ENCODE results near the gene FAR1. TPM values are rescaled to one million over a fixed set of nuclear protein-coding genes. Genes with fewer than 3 reads are reported as not detected.

Gene FAR1
- total RNA-seq, 4 donors from 2014 or later = 29.3 to 50.3 (median 35.0) TPM

GRCh38 chr11:13761250-13761649 is 92.8 kb downstream of the FAR1 start:
- no peak for DNase-seq (ENCODE audit: extremely low spot score)
- no peaks in the 10 kb centered on the region for H3K9me3 ChIP-seq
- TF ChIP-seq POLR2A (IDR thresholded peaks at IDR 0.05; ENCODE audit: low read depth) (no peak), EP300 (IDR thresholded peaks at IDR 0.05) (no peak)
- H3K36me3 ChIP-seq = no peaks in the 10 kb centered on the region
- intact Hi-C loops (cut with DNase I) = no loop called here
- 91% methylated on average over 2 of the region's 2 CpGs for WGBS
- H3K4me1 ChIP-seq = no peaks in the 10 kb centered on the region
- H3K27ac ChIP-seq (replicated peaks in 1 of 4) = no peak overlapping the region
- no peaks in the 10 kb centered on the region for H3K27me3 ChIP-seq
- no peak overlapping the region for H3K4me3 ChIP-seq

GRCh38 chr11:13761716-13762115 is 93.2 kb downstream of the FAR1 start:
- intact Hi-C loops (cut with DNase I) = no loop called here
- no peak for DNase-seq (ENCODE audit: extremely low spot score)

GRCh38 chr11:13762718-13763117 is 94.2 kb downstream of the FAR1 start:
- TF ChIP-seq POLR2A (IDR thresholded peaks at IDR 0.05; ENCODE audit: low read depth) (no peak), POLR2AphosphoS5 (IDR thresholded peaks at IDR 0.05) (no peak), EP300 (IDR thresholded peaks at IDR 0.05) (no peak), CTCF (IDR thresholded peaks at IDR 0.05) (no peak)
- intact Hi-C loops (cut with DNase I) = no loop called here
- H3K27ac ChIP-seq (replicated peaks in 1 of 4) = no peak overlapping the region
- DNase-seq (ENCODE audit: extremely low spot score) = no peak
- no peaks in the 10 kb centered on the region for H3K4me1 ChIP-seq
- 80% methylated on average over 4 of the region's 4 CpGs for WGBS
- H3K36me3 ChIP-seq = no peaks in the 10 kb centered on the region
- no peaks in the 10 kb centered on the region for H3K27me3 ChIP-seq
- no peaks in the 10 kb centered on the region for H3K9me3 ChIP-seq
- no peak overlapping the region for H3K4me3 ChIP-seq

More at GRCh38 chr11:13761716-13762115, 93.2 kb downstream of the FAR1 start:
- H3K27ac ChIP-seq (replicated peaks in 1 of 4) = no peak overlapping the region
- WGBS = 70% methylated on average over 2 of the region's 2 CpGs
- no peaks in the 10 kb centered on the region for H3K27me3 ChIP-seq
- no peaks in the 10 kb centered on the region for H3K36me3 ChIP-seq
- no peak overlapping the region for H3K4me3 ChIP-seq
- TF ChIP-seq CTCF (IDR thresholded peaks at IDR 0.05) (no peak), POLR2A (IDR thresholded peaks at IDR 0.05; ENCODE audit: low read depth) (no peak), EP300 (IDR thresholded peaks at IDR 0.05) (no peak), POLR2AphosphoS5 (IDR thresholded peaks at IDR 0.05) (no peak)
- H3K4me1 ChIP-seq = no peaks in the 10 kb centered on the region
- H3K9me3 ChIP-seq = no peaks in the 10 kb centered on the region

GRCh38 chr11:13763341-13763740 is 94.9 kb downstream of the FAR1 start:
- Histone ChIP-seq H3K4me1 (no peaks in the 10 kb centered on the region), H3K27ac (replicated peaks in 1 of 4) (no peak overlapping the region), H3K9me3 (no peaks in the 10 kb centered on the region), H3K27me3 (no peaks in the 10 kb centered on the region), H3K36me3 (no peaks in the 10 kb centered on the region), H3K4me3 (no peak overlapping the region)
- TF ChIP-seq POLR2AphosphoS5 (IDR thresholded peaks at IDR 0.05) = no peak
- no peak for TF ChIP-seq EP300 (IDR thresholded peaks at IDR 0.05)
- TF ChIP-seq POLR2A (IDR thresholded peaks at IDR 0.05; ENCODE audit: low read depth) = no peak
- no peak for TF ChIP-seq CTCF (IDR thresholded peaks at IDR 0.05)
- intact Hi-C loops (cut with DNase I) = no loop called here
- DNase-seq (ENCODE audit: extremely low spot score) = no peak
- WGBS = 75% methylated on average over 3 of the region's 3 CpGs

GRCh38 chr11:13765886-13766285 is 97.4 kb downstream of the FAR1 start:
- no peaks in the 10 kb centered on the region for H3K36me3 ChIP-seq
- H3K27me3 ChIP-seq = peaks cover 0 to 4% (median 0%) of the 10 kb centered on the region in 4 donors
- H3K9me3 ChIP-seq = no peaks in the 10 kb centered on the region
- intact Hi-C loops (cut with DNase I) = no loop called here
- no peaks in the 10 kb centered on the region for H3K4me1 ChIP-seq
- H3K27ac ChIP-seq (replicated peaks in 1 of 4) = no peak overlapping the region
- WGBS = 82% methylated on average over 3 of the region's 3 CpGs
- no peak for DNase-seq (ENCODE audit: extremely low spot score)
- TF ChIP-seq EP300 (IDR thresholded peaks at IDR 0.05) = no peak
- no peak for TF ChIP-seq POLR2AphosphoS5 (IDR thresholded peaks at IDR 0.05)
- TF ChIP-seq CTCF (IDR thresholded peaks at IDR 0.05) = no peak
- no peak for TF ChIP-seq POLR2A (IDR thresholded peaks at IDR 0.05; ENCODE audit: low read depth)
- no peak overlapping the region for H3K4me3 ChIP-seq

Measured in esophagus muscularis mucosa (tissue), 4 donors.